Breast epithelium (tissue), 3 donors: ENCODE results near the gene PDIA3.

Experiments used
- CTCF ChIP-seq, 3 donors: fragments of 450-650 bp; IDR thresholded peaks; one replicate each; pipeline ENCODE4 v1.5.1; 2016 to 2017; ENCODE audit warnings: antibody characterized with exemption in 3 of 3, mild to moderate bottlenecking in 3 of 3, moderate library complexity in 3 of 3
- POLR2A ChIP-seq: fragments of 450-650 bp; IDR thresholded peaks from one replicate; pipeline ENCODE4 v1.6.1; 2016; ENCODE audit warnings: antibody characterized with exemption, mild to moderate bottlenecking, moderate library complexity
- POLR2AphosphoS5 ChIP-seq, 3 donors: sonication (generic); formaldehyde crosslinking; IDR thresholded peaks; one replicate each; pipeline ENCODE4 v1.6.1; 2017; ENCODE audit warnings: antibody characterized with exemption in 3 of 3

GRCh38 chr15:43746245-43746902, at the start of gene PDIA3:
- TF ChIP-seq CTCF (IDR thresholded peaks at IDR 0.05), result peak in 2 of 3 donors; percentile 20 to 49
- peak; percentile 48 to 95 (median 84) for TF ChIP-seq POLR2AphosphoS5 (IDR thresholded peaks at IDR 0.05)
- peak; percentile 90 for TF ChIP-seq POLR2A
